Naive thymus-derived CD8-positive, alpha-beta T cell (primary cell): Measurements from ENCODE around the gene VPREB1. TPM values are rescaled to one million over a fixed set of nuclear protein-coding genes. Genes with fewer than 3 reads are reported as not detected.
A peak's percentile ranks its signal among the peaks of the same experiment; 100 is the strongest.
"Not testable (repeated sequence)": the region's sequence is repeated elsewhere in the genome, so short reads cannot be mapped to it uniquely, and the experiment has no call there.

Source experiments
- ATAC-seq, 2 donors: fragments of 150-1000 bp; cut with Tn5 transposase in 1 of 2; sonication (Bioruptor Pico), chemical (Tn5 transposase) in 1 of 2; 1 replicate in 1 of 2; 2 replicates in 1 of 2; pipeline ENCODE4 v1.10.0; 2021; ENCODE audit warnings: mild to moderate bottlenecking in 2 of 2, moderate library complexity in 2 of 2
- POLR2A ChIA-PET: fragments of 350-600 bp; sonication (Branson Sonifier 250); formaldehyde crosslinking; loops from one replicate; lab custom pipeline; 2021; ENCODE audit warnings: antibody characterized with exemption; lab: Charles Lee
- DNase-seq, 10 donors: peaks; one replicate each; pipeline versions ENCODE4 v3.0.0 to v3.0.0-alpha.2; 2020 to 2022
- H3K27ac Mint-ChIP-seq, 10 donors: one replicate each; pipeline ENCODE4 v1.8.0; 2020 to 2022; ENCODE audit warnings: mild to moderate bottlenecking in 10 of 10, mixed read lengths in 10 of 10, moderate library complexity in 4 of 10, inconsistent platforms in 1 of 10
- H3K27me3 Mint-ChIP-seq, 5 donors: one replicate each; pipeline ENCODE4 v1.8.0; 2021 to 2022; ENCODE audit warnings: mixed read lengths in 5 of 5
- H3K36me3 Mint-ChIP-seq, 3 donors: one replicate each; pipeline ENCODE4 v1.8.0; 2020 to 2022; ENCODE audit warnings: mixed read lengths in 3 of 3, mild to moderate bottlenecking in 2 of 3, inconsistent platforms in 1 of 3
- H3K4me1 Mint-ChIP-seq, 4 donors: one replicate each; pipeline ENCODE4 v1.8.0; 2021 to 2022; ENCODE audit warnings: mixed read lengths in 4 of 4
- H3K4me3 Mint-ChIP-seq, 10 donors: one replicate each; pipeline ENCODE4 v1.8.0; 2020 to 2022; ENCODE audit warnings: mild to moderate bottlenecking in 10 of 10, mixed read lengths in 10 of 10, moderate library complexity in 6 of 10, inconsistent platforms in 1 of 10
- H3K9me3 Mint-ChIP-seq, 9 donors: one replicate each; pipeline ENCODE4 v1.8.0; 2020 to 2022; ENCODE audit warnings: mixed read lengths in 9 of 9, mild to moderate bottlenecking in 3 of 9, inconsistent platforms in 1 of 9, moderate library complexity in 1 of 9
- polyA plus RNA-seq, 3 donors: library from polyadenylated mRNA; unstranded; fragments of 300-500 nt; fragmentation: Illumina TruSeq; gene quantifications; one replicate each; pipeline ENCODE4 v1.2.3, GENCODE V29; 2021
- total RNA-seq, 8 experiments: library from RNA in 2 of 8; stranded (reverse) in 2 of 8; gene quantifications; one replicate each; pipeline ENCODE4 v1.2.3 and lab custom pipeline; 2021 to 2026

VPREB1 gene
- total and polyA plus RNA-seq, 5 experiments from 2014 or later = not detected

- H3K27ac Mint-ChIP-seq, H3K4me1 Mint-ChIP-seq, H3K4me3 Mint-ChIP-seq, H3K9me3 Mint-ChIP-seq, H3K27me3 Mint-ChIP-seq, H3K36me3 Mint-ChIP-seq, ATAC-seq, POLR2A ChIA-PET, DNase-seq: not testable (repeated sequence)
These were observed 19.2 kb downstream of the VPREB1 start for GRCh38 chr22:22263823-22264222.

GRCh38 chr22:22270036-22270676, 25.6 kb downstream of the VPREB1 start:
- H3K9me3 Mint-ChIP-seq, H3K27me3 Mint-ChIP-seq, H3K27ac Mint-ChIP-seq, ATAC-seq, POLR2A ChIA-PET, H3K36me3 Mint-ChIP-seq, H3K4me3 Mint-ChIP-seq, DNase-seq: not testable (repeated sequence)
- peaks cover 0 to 11% (median 2%) of the 10 kb centered on the region in 4 donors for H3K4me1 Mint-ChIP-seq

GRCh38 chr22:22277423-22277822, 32.8 kb downstream of the VPREB1 start:
- ATAC-seq, DNase-seq, H3K27ac Mint-ChIP-seq, H3K27me3 Mint-ChIP-seq, H3K36me3 Mint-ChIP-seq, H3K9me3 Mint-ChIP-seq, H3K4me1 Mint-ChIP-seq, POLR2A ChIA-PET, H3K4me3 Mint-ChIP-seq: not testable (repeated sequence)

- H3K4me3 Mint-ChIP-seq, POLR2A ChIA-PET, ATAC-seq, H3K9me3 Mint-ChIP-seq, H3K4me1 Mint-ChIP-seq, H3K27ac Mint-ChIP-seq, H3K27me3 Mint-ChIP-seq, H3K36me3 Mint-ChIP-seq, DNase-seq: not testable (repeated sequence)
These were observed 40.6 kb downstream of the VPREB1 start for GRCh38 chr22:22284962-22285756.

- H3K4me1 Mint-ChIP-seq, ATAC-seq, H3K36me3 Mint-ChIP-seq, H3K27ac Mint-ChIP-seq, H3K9me3 Mint-ChIP-seq, POLR2A ChIA-PET, H3K27me3 Mint-ChIP-seq, DNase-seq, H3K4me3 Mint-ChIP-seq: not testable (repeated sequence)
These were observed 42.0 kb downstream of the VPREB1 start for GRCh38 chr22:22286390-22287105.

GRCh38 chr22:22287106-22287626, 42.6 kb downstream of the VPREB1 start:
- POLR2A ChIA-PET, H3K27me3 Mint-ChIP-seq, DNase-seq, H3K9me3 Mint-ChIP-seq, H3K27ac Mint-ChIP-seq, ATAC-seq, H3K4me3 Mint-ChIP-seq, H3K36me3 Mint-ChIP-seq, H3K4me1 Mint-ChIP-seq: not testable (repeated sequence)

GRCh38 chr22:22289666-22290065, 45.1 kb downstream of the VPREB1 start:
- H3K36me3 Mint-ChIP-seq = peaks cover 0 to 10% (median 4%) of the 10 kb centered on the region in 3 donors
- DNase-seq, H3K4me3 Mint-ChIP-seq, H3K27me3 Mint-ChIP-seq, H3K27ac Mint-ChIP-seq, ATAC-seq, H3K9me3 Mint-ChIP-seq, H3K4me1 Mint-ChIP-seq, POLR2A ChIA-PET: not testable (repeated sequence)

GRCh38 chr22:22291129-22291806, 46.7 kb downstream of the VPREB1 start:
- Mint-ChIP-seq H3K36me3 (peaks cover 0 to 11% (median 4%) of the 10 kb centered on the region in 3 donors), H3K4me3 (peak overlapping the region in 1 of 10 donors; percentile 45)
- H3K27me3 Mint-ChIP-seq, DNase-seq, H3K9me3 Mint-ChIP-seq, H3K27ac Mint-ChIP-seq, POLR2A ChIA-PET, H3K4me1 Mint-ChIP-seq, ATAC-seq: not testable (repeated sequence)

GRCh38 chr22:22292656-22293055, 48.1 kb downstream of the VPREB1 start:
- ATAC-seq, H3K27me3 Mint-ChIP-seq, POLR2A ChIA-PET, H3K4me3 Mint-ChIP-seq, H3K27ac Mint-ChIP-seq, H3K4me1 Mint-ChIP-seq, DNase-seq, H3K9me3 Mint-ChIP-seq: not testable (repeated sequence)
- peaks cover 0 to 11% (median 4%) of the 10 kb centered on the region in 3 donors for H3K36me3 Mint-ChIP-seq

GRCh38 chr22:22293436-22293835, 48.9 kb downstream of the VPREB1 start:
- DNase-seq, H3K9me3 Mint-ChIP-seq, H3K27ac Mint-ChIP-seq, ATAC-seq, H3K4me3 Mint-ChIP-seq, H3K27me3 Mint-ChIP-seq, POLR2A ChIA-PET: not testable (repeated sequence)
- peaks cover 0 to 10% (median 6%) of the 10 kb centered on the region in 4 donors for H3K4me1 Mint-ChIP-seq
- peaks cover 0 to 11% (median 4%) of the 10 kb centered on the region in 3 donors for H3K36me3 Mint-ChIP-seq

GRCh38 chr22:22294641-22295040, 50.1 kb downstream of the VPREB1 start:
- ATAC-seq, H3K9me3 Mint-ChIP-seq, H3K27me3 Mint-ChIP-seq, POLR2A ChIA-PET, DNase-seq, H3K27ac Mint-ChIP-seq, H3K4me3 Mint-ChIP-seq: not testable (repeated sequence)
- Mint-ChIP-seq H3K4me1 (peaks cover 0 to 16% (median 11%) of the 10 kb centered on the region in 4 donors), H3K36me3 (peaks cover 0 to 11% (median 4%) of the 10 kb centered on the region in 3 donors)
